Activated CD8-positive, alpha-beta memory T cell treated with anti-CD3 and anti-CD28 coated beads, Interleukin-2, amount 50 U/mL, for 4 hours (primary cell): ENCODE results near the gene RGMA.
A peak's percentile ranks its signal among the peaks of the same experiment; 100 is the strongest.

Source experiments
- DNase-seq: peaks from one replicate; pipeline ENCODE4 v3.0.0-alpha.2; 2020

The RGMA gene

GRCh38 chr15:93089727-93090305 lies 805 bp upstream of the RGMA start:
- DNase-seq: no peak

- DNase-seq: no peak
These were observed 621 bp downstream of the RGMA start for GRCh38 chr15:93088200-93088980.

- peak; percentile 64 for DNase-seq
These were observed 1.2 kb downstream of the RGMA start for GRCh38 chr15:93087825-93088199.

- no peak for DNase-seq
These were observed 2.2 kb downstream of the RGMA start for GRCh38 chr15:93086791-93087190.

- no peak for DNase-seq
These were observed 3.3 kb downstream of the RGMA start for GRCh38 chr15:93085692-93086091.

- DNase-seq: no peak
These were observed 6.2 kb downstream of the RGMA start for GRCh38 chr15:93082861-93083260.

- no peak for DNase-seq
These were observed 7.6 kb downstream of the RGMA start for GRCh38 chr15:93081399-93081798.

- no peak for DNase-seq
These were observed 8.6 kb downstream of the RGMA start for GRCh38 chr15:93080451-93080850.

GRCh38 chr15:93076875-93077274 lies 12.1 kb downstream of the RGMA start:
- no peak for DNase-seq

GRCh38 chr15:93076217-93076616 lies 12.8 kb downstream of the RGMA start:
- DNase-seq: no peak

- no peak for DNase-seq
These were observed 14.4 kb downstream of the RGMA start for GRCh38 chr15:93074599-93074998.

- DNase-seq: no peak
These were observed 15.5 kb downstream of the RGMA start for GRCh38 chr15:93073465-93073952.

GRCh38 chr15:93072411-93073394 lies 16.3 kb downstream of the RGMA start:
- DNase-seq: no peak

- no peak for DNase-seq
These were observed 17.0 kb downstream of the RGMA start for GRCh38 chr15:93072011-93072410.

GRCh38 chr15:93071469-93071936 lies 17.5 kb downstream of the RGMA start:
- DNase-seq: no peak

GRCh38 chr15:93070551-93071296 lies 18.3 kb downstream of the RGMA start:
- DNase-seq: no peak

- no peak for DNase-seq
These were observed 18.9 kb downstream of the RGMA start for GRCh38 chr15:93070132-93070531.

GRCh38 chr15:93068581-93069199 lies 20.3 kb downstream of the RGMA start:
- DNase-seq: no peak

GRCh38 chr15:93067649-93068085 lies 21.3 kb downstream of the RGMA start:
- no peak for DNase-seq

- DNase-seq: no peak
These were observed 22.0 kb downstream of the RGMA start for GRCh38 chr15:93066834-93067648.

- DNase-seq: no peak
These were observed 22.8 kb downstream of the RGMA start for GRCh38 chr15:93066224-93066681.
